Stimulated activated CD4-positive, alpha-beta T cell treated with anti-CD3 and anti-CD28 coated beads, Interleukin-15, amount 100 ng/mL, for 24 hours (primary cell): ENCODE data around the gene KLRK1.
"Not testable (repeated sequence)": the region's sequence is repeated elsewhere in the genome, so short reads cannot be mapped to it uniquely, and the experiment has no call there.

Experiments
- DNase-seq: peaks from one replicate; pipeline ENCODE4 v3.0.0-alpha.2; 2020

Gene KLRK1

GRCh38 chr12:10389904-10390303, at the start of gene KLRK1:
TSS of gene KLRK1 (minus strand) at chr12:10390041. CDS start at chr12:10388810, 1,231 bp downstream.
- no peak for DNase-seq

DNA sequence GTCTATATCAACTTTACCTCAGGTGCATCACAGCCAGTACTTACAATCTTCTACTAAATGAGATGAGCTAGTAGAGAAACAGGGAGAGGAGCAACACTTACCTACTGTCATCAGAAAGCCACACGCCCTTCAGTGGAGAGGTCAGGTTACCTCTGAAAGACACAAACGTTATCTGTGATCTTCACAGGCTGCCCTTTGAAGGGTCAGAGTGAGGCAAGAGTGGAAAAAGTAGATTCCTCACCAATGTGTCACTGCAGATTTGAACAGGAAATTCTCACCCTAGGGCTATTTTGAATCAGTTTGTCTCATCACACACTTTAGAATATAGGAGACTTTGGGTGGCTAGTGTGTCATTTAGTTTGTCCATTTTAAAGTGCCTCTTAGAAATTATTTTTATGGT, 47.8 kb upstream of the KLRK1 start:
- not testable (repeated sequence) for DNase-seq

DNA sequence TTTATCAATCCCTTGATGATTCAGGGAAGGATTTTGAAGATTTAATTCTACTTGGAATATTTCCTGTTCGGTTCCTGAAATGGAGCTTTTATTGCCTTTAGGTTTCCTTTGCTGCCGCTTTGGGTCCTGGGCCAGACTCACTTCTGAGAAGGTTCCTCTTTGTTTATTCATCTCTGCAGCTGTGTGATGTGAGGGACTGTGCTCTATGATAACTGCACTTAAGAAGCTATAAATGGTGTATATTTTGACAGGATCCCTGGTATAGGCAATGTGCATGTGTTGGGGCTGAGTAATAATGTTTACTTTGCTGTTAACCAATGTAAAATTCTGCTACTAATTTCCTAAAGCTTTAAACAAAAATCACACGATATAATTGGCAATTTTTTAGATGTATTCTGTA, 46.0 kb upstream of the KLRK1 start, which contains the start of gene KLRC2:
Gene KLRC2 (minus strand): TSS at position 195 of the 400 bp plus-strand sequence. CDS start 24 bp downstream, at position 171.
- not testable (repeated sequence) for DNase-seq

GRCh38 chr12:10430623-10431022, 40.8 kb upstream of the KLRK1 start:
- DNase-seq, result not testable (repeated sequence)

DNA sequence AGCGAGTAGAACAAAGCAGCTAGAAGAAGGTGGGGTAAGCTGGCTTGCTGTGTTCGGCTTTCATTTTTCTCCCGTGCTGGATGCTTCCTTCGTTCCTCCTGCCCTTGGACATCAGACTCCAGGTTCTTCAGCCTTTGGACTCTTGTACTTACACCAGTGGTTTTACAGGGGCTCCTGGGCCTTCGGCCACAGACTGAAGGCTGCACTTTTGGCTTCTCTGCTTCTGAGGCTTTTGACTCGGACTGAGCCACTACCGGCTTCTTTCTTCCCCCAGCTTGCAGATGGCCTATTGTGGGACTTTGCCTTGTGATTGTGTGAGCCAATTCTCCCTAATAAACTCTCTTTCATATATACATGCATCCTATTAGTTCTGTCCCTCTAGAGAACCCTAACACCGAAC, 36.1 kb upstream of the KLRK1 start:
- not testable (repeated sequence) for DNase-seq

GRCh38 chr12:10424260-10424899, 34.5 kb upstream of the KLRK1 start:
- not testable (repeated sequence) for DNase-seq

- not testable (repeated sequence) for DNase-seq
Measured at GRCh38 chr12:10422159-10422558, 32.3 kb upstream of the KLRK1 start.

DNA sequence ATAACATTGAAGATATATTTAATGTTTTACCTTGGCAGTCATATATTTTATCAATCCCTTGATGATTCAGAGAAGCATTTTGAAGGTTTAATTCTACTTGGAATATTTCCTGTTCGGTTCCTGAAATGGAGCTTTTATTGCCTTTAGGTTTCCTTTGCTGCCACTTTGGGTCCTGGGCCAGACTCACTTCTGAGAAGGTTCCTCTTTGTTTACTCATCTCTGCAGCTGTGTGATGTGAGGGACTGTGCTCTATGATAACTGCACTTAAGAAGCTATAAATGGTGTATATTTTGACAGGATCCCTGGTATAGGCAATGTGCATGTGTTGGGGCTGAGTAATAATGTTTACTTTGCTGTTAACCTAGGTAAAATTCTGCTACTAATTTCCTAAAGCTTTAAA, 30.5 kb upstream of the KLRK1 start, which contains the start of gene KLRC3:
Gene KLRC3 (minus strand): TSS at position 262 of the 400 bp plus-strand sequence. CDS start 45 bp downstream, at position 217.
- DNase-seq, result not testable (repeated sequence)

- no peak for DNase-seq
Measured at GRCh38 chr12:10409392-10409791, 19.6 kb upstream of the KLRK1 start, which contains the start of gene KLRC4. TSS of gene KLRC4 (minus strand) at chr12:10409757. CDS start at chr12:10409575, 182 bp downstream.

DNA sequence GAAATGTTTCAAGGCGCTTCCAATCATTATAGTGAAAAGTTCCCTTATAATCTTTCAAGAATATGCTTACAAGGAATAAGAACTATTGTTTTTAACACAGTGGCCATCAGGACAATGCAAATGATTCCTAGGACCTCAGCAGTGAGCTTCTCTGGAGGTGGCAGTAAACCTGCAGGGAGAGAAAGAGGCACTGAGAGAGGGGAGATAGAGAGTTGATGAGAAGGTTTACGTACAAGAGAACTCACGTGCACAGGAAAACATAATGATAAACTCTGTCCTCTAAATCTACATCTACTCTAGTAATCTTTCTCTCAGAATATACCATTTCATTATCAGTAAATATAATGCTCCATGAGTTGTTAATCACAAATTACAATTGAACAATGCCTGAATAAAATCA, 19.0 kb upstream of the KLRK1 start:
- DNase-seq, result no peak

DNA sequence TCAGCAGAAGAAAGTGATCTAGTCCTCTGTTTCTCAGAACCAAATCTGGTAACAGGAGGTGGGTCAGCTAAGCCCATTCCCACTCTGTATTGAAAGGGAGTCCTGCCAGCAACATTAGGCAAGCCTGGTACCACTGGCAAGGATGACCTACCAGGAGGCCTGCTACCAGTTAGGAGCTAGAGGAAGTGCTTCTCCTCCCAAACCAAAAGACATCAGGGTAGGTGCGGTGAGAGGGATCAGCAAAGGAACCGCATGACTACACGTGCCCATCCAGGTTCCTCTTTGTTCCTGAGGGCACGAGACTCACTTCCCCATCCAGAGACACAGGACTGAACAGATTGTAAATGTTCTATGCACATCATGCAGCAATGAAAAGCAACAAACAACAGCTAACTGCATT, 16.9 kb upstream of the KLRK1 start:
- DNase-seq, result no peak

GRCh38 chr12:10405294-10405693, 15.5 kb upstream of the KLRK1 start:
- DNase-seq, result no peak

DNA sequence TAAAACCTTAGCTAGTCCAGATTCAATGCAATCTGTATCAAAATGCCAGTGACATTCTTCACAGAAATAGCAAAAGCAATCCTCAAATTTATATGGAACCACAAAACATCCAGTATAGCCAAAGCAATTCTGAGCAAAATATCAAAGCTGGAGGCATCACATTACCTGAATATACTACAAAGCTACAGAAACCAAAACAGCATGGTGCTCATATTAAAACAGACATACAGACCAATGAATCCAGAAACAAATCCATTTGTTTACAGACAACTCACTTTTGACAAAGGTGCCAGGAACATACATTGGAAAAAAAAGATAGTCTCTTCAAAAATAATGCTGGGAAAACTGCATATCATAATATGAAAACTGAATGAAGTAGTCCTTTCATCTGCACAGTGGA, 15.0 kb upstream of the KLRK1 start:
- DNase-seq, result no peak

GRCh38 chr12:10400829-10401228, 11.0 kb upstream of the KLRK1 start:
- no peak for DNase-seq

GRCh38 chr12:10398168-10398567, 8.3 kb upstream of the KLRK1 start:
- DNase-seq, result no peak

DNA sequence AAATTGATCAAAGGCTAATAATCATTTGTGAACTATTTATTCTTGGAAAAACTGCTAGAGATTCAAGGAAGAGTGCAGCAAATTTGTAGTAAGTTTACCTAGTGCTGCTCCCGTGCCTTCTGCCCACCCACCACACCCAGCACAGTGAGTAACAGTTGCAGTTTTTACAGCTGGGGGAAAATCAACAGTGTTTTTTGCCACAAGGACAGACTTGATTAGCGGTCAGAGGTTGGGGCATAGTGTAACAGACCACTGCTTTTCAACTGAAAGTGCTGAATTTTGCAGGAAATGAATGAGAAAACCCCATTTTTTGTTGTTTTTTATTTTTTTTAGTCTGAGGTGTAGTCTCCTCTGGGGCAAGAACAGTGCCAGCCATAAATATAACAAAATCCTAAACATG, 7.5 kb upstream of the KLRK1 start:
- no peak for DNase-seq

DNA sequence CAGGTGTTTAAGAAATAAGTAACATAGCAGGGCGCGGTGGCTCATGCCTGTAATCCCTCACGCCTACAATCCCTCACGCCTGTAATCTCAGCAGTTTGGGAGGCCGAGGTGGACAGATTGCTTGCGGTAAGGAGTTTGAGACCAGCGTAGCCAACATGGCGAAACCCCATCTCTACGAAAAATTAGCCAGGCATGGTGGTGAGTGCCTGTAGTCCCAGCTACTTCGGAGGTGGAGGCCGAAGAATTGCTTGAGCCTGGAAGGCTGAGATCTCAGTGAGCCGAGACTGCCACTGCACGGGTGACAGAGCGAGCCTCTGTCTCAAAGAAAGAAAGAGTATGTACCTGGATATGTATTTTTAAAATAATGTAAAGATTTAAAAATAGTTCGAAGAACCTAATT, 6.3 kb upstream of the KLRK1 start:
- not testable (repeated sequence) for DNase-seq

DNA sequence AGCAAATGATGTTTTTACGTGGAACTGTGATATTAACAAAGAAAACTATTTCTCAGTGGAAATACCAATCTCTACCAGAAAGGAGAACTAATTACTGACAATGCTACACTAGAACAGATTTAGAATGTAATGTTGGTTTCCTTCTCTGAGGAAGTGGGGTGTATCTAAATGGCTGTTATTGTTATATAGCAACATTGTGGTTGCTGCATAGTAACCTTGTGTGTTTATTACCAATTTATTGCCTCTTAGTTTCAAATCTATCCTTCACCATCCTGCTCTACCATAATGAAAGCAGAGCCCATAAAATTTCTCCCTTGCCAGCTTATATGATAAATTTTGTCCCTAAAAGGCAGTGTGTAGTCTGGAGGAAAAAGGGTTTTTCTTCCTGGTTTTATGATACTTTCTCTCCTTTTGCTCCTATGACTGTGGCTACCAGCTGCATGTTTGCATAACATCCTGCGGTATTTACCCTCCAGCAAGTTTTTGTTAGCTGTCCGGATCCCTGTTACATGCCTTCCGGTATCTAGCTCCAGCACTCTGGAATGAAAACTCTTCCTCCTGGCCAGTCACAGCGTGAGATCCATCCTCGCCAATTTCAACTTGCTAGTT, 5.7 kb upstream of the KLRK1 start:
- no peak for DNase-seq

DNA sequence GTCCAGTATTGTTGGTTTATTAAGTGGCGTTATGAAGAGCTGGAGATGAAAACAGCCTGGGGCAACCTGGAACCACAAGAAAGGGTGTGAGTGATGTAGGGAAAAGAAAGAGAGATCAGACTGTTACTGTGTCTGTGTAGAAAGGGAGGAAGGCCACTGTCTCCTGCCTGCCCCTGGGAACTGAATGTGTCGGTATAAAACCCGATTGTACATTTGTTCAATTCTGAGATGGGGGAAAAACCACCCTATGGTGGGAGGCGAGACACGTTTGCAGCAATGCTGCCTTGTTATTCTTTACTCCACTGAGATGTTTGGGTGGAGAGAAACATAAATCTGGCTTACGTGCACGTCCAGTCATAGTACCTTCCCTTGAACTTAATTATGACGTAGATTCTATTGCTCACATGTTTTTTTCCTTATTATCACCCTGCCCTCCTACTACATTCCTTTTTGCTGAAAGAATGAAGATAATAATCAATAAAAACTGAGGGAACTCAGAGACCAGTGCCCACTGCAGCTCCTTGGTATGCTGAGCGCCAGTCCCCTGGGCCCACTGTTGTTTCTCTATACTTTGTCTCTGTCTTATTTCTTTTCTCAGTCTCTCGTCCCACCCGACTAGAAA, 4.8 kb upstream of the KLRK1 start:
- not testable (repeated sequence) for DNase-seq

DNA sequence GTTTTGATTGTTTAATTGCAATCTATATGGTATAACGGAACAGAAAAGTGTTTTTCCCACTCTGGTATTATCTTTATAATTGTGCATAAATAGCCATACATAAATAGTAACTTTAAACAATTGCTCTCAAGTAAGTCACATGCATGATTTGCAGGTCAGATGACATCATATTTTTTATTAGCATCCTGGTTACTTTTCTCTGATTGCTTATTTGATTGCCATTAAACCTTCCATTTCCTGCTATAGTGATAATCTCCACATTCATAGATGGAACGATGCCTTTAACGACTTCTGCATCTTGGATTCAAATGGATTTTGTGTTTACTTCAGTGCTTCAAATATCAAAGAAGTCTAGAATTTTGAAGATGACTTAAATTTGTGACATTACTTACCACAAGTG, 3.5 kb upstream of the KLRK1 start:
- DNase-seq, result no peak

GRCh38 chr12:10392394-10392930, 2.6 kb upstream of the KLRK1 start:
- DNase-seq, result no peak

GRCh38 chr12:10390991-10391390, 1.1 kb upstream of the KLRK1 start:
- not testable (repeated sequence) for DNase-seq

GRCh38 chr12:10388624-10389413, 1.0 kb downstream of the KLRK1 start:
- DNase-seq, result no peak
